ENCODE results near the gene PLCB1. TPM values are rescaled to one million over a fixed set of nuclear protein-coding genes. Genes with fewer than 3 reads are reported as not detected.

PLCB1 gene
- total and polyA plus RNA-seq, 2 of the 4 experiments (the other 2 are of a cell fraction): 5.6 to 16.1 TPM

DNA sequence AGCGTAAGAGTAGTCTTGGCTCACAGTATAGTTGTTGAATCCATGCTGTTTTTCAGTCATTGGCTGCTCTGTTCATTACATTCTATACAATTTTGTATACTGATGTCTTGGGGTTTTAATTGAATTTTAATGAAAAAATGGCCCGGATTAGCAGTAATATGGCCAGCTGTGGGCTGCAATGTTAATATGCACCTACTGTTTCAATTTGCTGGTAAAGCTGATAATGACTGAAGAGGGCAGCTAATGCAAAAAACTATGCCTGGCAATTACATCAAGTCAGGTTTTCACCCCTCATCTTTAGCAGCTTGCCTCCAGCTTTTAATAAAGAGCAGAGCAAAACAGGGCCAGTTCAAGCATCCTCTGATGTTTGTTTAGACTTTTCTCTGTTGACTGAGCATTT lies 394.5 kb downstream of the PLCB1 start:
- dilution Hi-C loops (cut with HindIII; ENCODE audit: low sequenced_read_pairs, unreplicated experiment) (no loop called here), intact Hi-C loops (cut with micrococcal nuclease) (no loop called here), in situ Hi-C loops (cut with MboI; ENCODE audit: low sequenced_read_pairs) (no loop called here)
- Histone ChIP-seq H4K5ac (ENCODE audit: low read depth, low read length) (no peak overlapping the region), H2AFZ (replicated peaks; ENCODE audit: low read length, poor library complexity) (no peak overlapping the region), H3K23ac (ENCODE audit: low read depth, low read length) (no peak overlapping the region), H3K79me1 (ENCODE audit: low read depth in 1 of 2, low read length in 2 of 2) (no peaks in the 10 kb centered on the region), H3K18ac (ENCODE audit: low read depth, low read length) (peak overlapping the region; percentile 41; the same call in 1 of the 2 replicates), H2BK15ac (ENCODE audit: low read depth, low read length) (peak overlapping the region; percentile 60; the same call in 1 of the 3 replicates), H3K9me3 (ENCODE audit: control insufficient read depth, insufficient read depth, low read length) (no peaks in the 10 kb centered on the region), H2BK120ac (ENCODE audit: low read depth, low read length) (0 out of 2 replicates have a peak overlapping the region, but pooled peaks have one; percentile 37), H3K4me2 (ENCODE audit: low read depth, low read length) (no peak overlapping the region), H4K8ac (ENCODE audit: low read depth in 2 of 2, low read length in 2 of 2) (0 out of 4 replicates have a peak overlapping the region, but pooled peaks of 1 of the 2 experiments have one; percentile 15), H2AK9ac (replicated peaks; ENCODE audit: low read depth, low read length, poor library complexity) (no peak overlapping the region), H3K9me1 (ENCODE audit: insufficient read depth, low read length) (no peaks in the 10 kb centered on the region), H3K27ac (ENCODE audit: insufficient read depth, low read length) (no peak overlapping the region), H2AK5ac (ENCODE audit: low read depth, low read length) (no peak overlapping the region), H2BK5ac (ENCODE audit: low read depth, low read length, poor library complexity, severe bottlenecking) (no peak overlapping the region), H3K4ac (ENCODE audit: low read depth, low read length) (no peak overlapping the region; the same call in 1 of the 2 replicates), H3K14ac (replicated peaks; ENCODE audit: low read depth, low read length) (no peak overlapping the region), H3K56ac (ENCODE audit: extremely low read depth, insufficient read depth, low read length) (no peak overlapping the region), H4K91ac (ENCODE audit: insufficient read depth, low read depth, low read length) (no peak overlapping the region), H3K9ac (ENCODE audit: low read depth, low read length) (no peak overlapping the region), H4K20me1 (ENCODE audit: insufficient read depth, low read length) (no peaks in the 10 kb centered on the region), H3K4me3 (ENCODE audit: insufficient read depth, low read depth, low read length) (no peak overlapping the region), H3K4me1 (ENCODE audit: control insufficient read depth, insufficient read depth, low read length) (no peaks in the 10 kb centered on the region; the same call in 1 of the 2 replicates), H3K36me3 (ENCODE audit: control insufficient read depth, insufficient read depth, low read length) (no peaks in the 10 kb centered on the region), H2BK20ac (ENCODE audit: low read depth, low read length) (peak overlapping the region; percentile 46; the same call in 1 of the 2 replicates), H3K27me3 (ENCODE audit: control insufficient read depth, insufficient read depth, low read length) (no peaks in the 10 kb centered on the region)
- ChIA-PET CTCF (interaction anchor here (0.6 to 0.9 kb wide), 2 partner anchors 9 to 56 kb away, joined by 3 to 6 read pairs; no protein-coding TSS in a partner anchor), POLR2A (ENCODE audit: unreplicated experiment) (no interaction called here)
- DNase-seq (no peak), ATAC-seq (ENCODE audit: low read depth) (no peak)
- BruUV-seq (replicated peaks): no TSS peak
- TF ChIP-seq RCOR1 (IDR thresholded peaks at IDR 0.05; ENCODE audit: insufficient replicate concordance, low read length): no peak
- WGBS, 2 experiments (ENCODE audit: extremely low coverage in 2 of 2, insufficient read length in 1 of 2): no CpG with 5 or more reads among the region's 2 CpGs
